Hematopoietic multipotent progenitor cell treated with erythropoietin and hydrocortisone succinate and interleukin-3 and kit ligand, for 6 days (in vitro differentiated cells): ENCODE measurements around the gene RHOBTB3.
"Not testable (repeated sequence)": the region's sequence is repeated elsewhere in the genome, so short reads cannot be mapped to it uniquely, and the experiment has no call there.

Experiments used
- DNase-seq: peaks from one replicate; pipeline ENCODE4 v3.0.0-alpha.2; 2015

Gene RHOBTB3, protein sequence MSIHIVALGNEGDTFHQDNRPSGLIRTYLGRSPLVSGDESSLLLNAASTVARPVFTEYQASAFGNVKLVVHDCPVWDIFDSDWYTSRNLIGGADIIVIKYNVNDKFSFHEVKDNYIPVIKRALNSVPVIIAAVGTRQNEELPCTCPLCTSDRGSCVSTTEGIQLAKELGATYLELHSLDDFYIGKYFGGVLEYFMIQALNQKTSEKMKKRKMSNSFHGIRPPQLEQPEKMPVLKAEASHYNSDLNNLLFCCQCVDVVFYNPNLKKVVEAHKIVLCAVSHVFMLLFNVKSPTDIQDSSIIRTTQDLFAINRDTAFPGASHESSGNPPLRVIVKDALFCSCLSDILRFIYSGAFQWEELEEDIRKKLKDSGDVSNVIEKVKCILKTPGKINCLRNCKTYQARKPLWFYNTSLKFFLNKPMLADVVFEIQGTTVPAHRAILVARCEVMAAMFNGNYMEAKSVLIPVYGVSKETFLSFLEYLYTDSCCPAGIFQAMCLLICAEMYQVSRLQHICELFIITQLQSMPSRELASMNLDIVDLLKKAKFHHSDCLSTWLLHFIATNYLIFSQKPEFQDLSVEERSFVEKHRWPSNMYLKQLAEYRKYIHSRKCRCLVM

DNA sequence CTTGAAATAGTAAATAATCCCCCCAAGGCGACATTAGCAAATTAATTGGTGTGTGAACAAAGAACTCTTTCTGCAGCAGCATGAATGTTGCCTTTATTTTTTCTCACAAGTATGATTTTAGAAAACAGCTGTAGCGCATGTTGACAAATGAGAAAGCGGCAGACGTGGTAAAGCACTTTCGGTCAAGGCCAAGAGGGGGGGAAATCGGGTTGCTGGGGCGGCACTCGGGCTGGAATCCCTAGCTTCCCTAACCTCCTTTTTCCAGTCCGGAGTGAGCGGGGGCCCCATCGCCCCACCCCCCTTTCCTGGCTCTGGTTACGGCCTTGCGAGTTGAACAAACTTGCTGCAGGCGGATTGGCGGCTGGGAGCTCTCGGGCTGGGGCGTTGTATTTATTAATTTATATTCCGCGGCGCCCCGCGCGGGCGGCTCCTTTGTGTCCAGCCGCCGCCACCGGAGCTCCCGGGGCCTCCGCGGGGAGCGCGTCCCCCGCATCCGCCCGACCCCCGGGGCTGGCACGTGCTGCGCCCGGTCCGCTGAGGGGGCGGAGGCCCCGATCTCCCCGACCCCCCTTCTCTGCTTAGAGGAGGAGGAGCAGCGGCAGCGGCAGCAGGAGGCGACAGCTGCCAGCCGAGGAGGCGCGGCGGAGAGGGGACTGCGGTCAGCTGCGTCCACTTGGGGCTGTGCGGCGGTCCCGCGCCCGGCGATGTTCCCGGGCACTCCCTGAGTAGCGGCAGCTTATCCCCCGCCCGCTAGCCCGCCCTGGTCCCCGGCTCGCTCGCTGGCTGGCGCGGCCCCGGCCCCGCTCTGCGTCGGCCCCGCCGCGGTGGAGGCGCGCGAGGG lies at the start of gene RHOBTB3:
Gene RHOBTB3, plus strand, starts transcription at position 607 of the 841 bp plus-strand sequence. CDS start 347 bp downstream, outside the sequence.
- peak; percentile 86 for DNase-seq

DNA sequence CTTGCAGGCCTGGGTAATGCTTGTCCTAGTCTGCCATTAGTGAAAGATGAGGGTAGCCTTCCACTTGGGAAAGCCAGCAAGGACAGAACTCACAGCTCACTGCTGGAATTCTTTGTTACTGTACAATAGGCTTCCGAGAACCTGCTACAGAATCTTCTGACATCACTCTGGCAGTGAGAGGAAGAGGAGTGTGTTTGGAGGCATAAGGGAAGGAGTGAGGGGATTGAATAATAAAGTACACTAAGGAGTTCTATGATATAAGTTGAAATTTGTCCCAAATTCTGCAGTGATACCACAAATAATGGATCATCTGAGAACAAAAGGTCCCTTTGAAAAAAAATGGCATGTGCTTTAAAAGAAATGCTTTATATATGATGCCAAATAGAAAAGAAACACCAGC lies 48.2 kb upstream of the RHOBTB3 start, which contains the start of gene SPATA9:
Gene SPATA9, minus strand, starts transcription at position 101 of the 400 bp plus-strand sequence. CDS start 137 bp downstream, outside the sequence.
- DNase-seq, result no peak

DNA sequence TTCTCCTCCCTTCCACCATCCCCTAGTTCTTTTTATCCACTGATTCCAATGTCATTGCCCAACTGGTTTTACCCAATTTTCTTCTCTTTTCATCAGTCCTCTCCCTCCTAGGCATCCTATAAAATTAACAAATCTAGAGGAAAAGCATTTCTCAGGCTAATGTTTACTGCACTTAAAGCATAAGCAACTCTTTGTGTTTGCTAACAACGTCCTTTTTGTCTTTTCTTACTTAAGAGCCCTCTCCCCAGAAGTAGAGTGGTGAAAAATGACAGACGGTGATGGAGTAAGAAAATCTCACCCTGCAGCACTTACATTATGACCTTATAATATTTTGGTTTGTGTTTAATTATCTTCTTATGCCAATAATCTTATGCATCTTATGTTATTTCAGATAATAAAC lies 46.8 kb upstream of the RHOBTB3 start:
- no peak for DNase-seq

DNA sequence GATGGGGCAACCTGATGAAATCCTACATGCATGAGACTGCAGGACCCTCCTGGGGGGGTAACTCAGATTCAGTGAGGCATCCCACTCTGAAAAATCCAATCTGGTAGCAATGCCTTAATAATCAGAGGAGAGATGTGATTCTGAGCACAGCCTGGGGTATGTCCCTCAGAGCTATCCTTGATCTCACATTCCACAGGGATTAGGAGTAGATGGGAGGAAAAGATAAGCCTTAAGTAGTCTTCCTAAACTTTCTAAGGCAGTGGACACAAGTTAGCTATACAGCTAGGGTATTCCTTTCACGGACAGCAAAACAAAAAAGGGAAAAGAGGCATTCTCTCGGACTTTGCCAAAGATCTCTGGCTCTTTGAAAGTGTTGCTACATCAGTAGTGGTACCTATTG lies 44.5 kb upstream of the RHOBTB3 start:
- DNase-seq, result no peak

DNA sequence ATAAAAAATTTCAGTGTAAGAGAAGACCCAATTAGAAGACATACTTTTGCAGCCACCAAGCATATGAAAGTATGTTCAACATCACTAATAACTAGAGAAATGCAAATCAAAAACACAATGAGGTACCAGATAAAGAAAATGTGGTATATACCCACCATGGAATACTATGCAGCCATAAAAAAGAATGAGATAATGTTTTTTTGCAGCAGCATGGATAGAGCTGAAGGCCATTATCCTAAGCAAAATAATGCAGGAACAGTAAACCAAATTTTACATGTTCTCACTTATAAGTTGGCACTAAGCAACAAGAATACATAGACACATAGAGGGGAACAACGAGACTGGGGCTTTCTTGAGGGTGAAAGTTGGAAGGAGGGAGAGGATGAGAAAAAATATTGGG lies 41.5 kb upstream of the RHOBTB3 start:
- DNase-seq, result no peak

DNA sequence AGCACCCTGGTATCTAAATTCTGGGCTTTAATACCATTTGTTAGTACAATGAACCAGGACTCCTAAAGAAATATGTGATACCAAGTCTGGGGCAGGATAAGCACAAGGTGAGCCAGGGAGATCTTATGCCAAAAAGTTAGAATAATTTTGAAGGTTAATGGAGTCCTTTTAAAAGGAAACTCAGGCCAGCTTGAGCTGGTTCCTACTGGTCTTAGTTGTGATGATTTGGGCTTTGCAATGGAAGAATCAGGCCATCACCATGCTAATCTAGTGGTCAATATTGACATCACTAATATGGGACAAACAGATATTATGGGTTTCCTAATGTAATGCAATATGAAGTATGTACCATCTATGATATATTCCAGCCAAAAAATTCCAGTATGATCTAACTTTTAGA lies 40.8 kb upstream of the RHOBTB3 start:
- no peak for DNase-seq

DNA sequence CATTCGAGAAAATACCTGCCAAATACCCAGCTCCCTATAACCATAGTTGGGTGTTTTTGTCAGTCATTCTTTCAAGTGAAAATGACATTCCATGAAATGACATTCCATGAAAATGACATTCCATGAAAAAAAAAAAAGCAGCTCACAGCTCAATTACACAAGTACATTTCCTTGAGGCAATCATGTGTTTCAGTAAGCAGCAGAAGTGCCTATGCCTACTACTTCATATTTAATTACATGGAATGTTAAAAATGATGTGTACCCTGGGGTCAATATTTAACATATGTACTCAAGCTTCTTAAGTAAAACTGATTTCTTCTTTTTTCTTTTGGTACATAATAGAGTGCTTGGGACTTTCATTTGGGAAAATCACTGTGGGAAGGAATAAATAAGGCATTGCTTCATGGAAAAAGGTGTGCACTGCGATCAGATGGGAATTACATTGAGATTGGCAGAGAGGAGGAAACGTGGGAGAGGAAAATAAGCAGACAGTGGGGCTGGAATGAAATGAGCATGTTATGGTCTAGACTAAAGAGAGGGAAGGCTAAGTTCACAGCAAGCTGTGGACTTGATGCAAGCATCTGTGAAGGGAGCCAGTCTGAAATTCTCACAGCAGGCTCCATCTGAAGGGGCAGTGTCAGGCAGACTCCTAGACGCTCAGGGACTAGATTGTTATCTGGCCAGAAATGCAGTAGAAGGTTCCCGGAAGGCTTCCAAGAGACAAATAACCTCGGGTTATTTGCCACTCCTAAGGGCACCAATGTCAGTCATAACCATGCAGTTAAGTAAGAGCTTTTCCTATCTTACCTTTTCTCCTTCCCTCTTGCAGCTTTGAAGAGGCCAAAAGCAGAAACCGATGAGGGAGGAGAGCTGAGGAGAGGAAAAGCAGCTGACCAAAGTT lies 33.1 kb upstream of the RHOBTB3 start:
- no peak for DNase-seq

DNA sequence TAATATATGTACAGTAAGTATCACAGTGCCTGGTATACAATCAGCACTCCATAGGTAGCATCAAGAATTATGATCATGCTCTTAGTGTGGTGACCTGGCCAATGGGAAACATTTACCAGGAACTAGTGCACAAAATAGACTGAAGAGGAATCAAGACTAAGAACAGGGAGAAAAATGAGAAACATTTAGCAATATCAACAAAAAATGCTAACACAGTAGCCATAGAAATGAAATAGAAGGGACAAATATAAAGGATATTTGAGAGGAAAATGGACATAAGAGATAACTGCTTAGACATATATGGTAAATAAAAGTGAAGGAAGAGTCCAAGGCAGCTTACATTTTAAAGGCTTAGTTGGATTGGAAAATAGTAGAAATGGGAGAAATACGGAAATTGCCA lies 31.8 kb upstream of the RHOBTB3 start:
- DNase-seq, result no peak

DNA sequence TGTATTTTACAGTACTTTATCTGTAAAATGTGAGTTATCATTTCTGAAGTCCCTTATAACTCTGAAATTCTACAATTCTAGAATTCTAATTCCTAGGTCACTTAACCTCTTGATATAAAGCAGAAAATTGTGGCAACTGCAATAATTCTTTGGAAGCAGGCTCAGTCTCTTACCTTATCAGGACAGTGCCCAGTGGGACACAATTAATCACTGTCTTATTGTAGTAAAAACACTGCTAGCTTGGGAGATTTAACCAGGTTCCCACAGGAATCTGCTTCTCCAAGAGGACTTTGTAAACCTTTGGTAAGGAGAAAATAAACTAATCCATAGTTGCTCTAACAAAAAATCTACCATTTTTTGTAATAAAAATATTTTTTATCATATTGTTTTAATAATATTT lies 30.1 kb upstream of the RHOBTB3 start:
- no peak for DNase-seq

DNA sequence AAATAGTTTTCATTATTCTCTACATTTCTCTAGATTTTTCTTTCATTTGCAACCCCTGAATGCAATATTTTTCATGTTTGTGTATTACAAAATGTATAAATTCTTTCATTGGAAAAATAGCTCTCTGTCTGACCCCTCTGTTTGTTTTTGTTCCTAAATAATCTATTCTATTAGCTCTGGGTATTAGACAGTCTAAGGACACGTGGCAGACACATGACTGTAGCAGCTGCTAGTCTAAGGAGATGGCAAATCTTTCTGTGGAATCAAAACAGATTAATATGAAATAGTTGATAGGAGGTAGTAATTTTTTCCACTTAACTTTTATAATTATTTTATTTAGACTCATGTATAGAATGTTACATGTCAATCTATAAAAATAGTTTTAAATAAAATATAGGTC lies 27.0 kb upstream of the RHOBTB3 start:
- DNase-seq, result no peak

DNA sequence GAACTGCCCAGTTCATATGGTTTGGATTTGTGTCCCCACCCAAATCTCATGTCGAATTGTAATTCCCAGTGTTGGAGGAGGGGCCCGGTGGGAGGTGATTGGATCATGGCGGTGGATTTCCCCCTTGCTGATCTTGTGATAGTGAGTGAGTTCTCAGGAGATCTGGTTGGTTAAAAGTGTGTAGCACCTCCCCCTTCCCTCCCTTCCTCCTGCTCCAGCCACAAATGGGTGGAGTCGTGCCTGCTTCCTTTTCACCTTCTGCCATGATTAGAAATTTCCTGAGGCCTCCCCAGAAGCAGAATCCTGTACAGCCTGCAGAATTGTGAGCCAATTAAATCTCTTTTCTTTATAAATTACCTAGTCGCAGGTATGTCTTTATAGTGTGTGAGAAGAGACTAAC lies 24.9 kb upstream of the RHOBTB3 start:
- DNase-seq, result not testable (repeated sequence)

DNA sequence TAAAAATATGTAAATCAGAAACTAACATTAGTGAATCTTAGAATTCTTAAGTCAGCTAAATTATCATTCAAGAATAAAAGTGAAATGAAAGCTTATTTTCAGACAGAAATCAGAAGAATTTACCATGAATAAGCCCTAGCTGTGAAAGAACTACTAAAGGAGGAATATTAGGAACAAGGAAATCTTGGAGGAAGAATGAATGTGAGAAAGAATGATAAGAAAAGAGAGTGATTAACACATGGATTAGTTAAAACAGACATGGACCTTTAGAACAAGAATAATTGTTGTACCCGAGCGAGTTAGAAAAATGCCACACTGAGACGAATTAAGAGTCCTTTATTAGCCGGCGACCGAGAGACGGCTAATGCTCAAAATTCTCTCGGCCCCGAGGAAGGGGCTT lies 24.1 kb upstream of the RHOBTB3 start:
- DNase-seq, result no peak

DNA sequence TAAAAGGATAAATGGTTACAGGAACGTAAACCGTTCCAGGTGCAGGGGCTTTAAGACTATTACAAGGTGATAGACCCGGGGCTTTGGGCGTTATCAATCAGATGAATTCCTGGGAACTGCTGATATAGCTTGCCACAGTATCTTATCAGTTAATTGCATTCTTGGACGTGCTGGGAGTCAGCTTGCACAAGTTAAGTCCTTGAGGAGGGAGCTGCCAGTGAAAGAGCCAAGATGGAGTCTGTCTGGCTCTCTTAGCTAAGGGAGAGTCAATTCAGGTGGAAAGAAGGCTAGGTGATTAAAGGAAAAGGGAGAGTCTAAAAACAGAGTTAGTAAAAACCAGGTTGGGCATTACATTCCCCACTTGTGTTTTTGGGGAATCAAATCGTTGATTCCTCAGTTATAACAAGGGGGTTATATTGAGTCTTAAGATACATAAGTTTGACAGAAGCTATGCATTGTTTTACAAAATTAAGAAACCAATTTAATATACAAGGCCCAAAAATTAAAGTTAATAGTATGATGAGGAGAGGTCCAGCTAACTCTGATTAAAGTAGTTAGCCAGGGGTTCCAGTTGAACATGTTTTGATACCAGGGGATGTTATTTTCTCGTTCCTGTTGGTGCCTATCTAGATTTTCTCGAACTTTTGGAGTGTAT lies 23.5 kb upstream of the RHOBTB3 start:
- DNase-seq, result not testable (repeated sequence)

DNA sequence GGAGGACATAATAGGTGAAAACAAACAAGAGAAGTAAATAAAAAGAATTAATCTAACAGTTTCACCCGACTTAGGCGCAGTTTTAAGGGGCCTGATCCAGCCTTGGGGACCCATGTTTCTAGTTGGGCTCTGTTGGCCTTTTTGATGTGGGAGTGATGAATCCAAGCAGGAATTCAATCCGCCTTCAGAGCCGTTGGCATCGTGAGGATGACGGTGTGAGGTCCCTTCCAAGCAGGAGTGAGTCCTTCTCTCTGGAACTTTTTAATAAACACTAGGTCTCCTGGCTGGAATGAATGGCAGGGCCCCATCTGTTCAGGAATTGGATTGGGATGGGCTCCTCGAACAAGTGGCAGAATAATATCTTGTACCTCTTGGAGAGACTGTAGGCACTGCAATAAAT lies 22.3 kb upstream of the RHOBTB3 start:
- DNase-seq, result no peak

DNA sequence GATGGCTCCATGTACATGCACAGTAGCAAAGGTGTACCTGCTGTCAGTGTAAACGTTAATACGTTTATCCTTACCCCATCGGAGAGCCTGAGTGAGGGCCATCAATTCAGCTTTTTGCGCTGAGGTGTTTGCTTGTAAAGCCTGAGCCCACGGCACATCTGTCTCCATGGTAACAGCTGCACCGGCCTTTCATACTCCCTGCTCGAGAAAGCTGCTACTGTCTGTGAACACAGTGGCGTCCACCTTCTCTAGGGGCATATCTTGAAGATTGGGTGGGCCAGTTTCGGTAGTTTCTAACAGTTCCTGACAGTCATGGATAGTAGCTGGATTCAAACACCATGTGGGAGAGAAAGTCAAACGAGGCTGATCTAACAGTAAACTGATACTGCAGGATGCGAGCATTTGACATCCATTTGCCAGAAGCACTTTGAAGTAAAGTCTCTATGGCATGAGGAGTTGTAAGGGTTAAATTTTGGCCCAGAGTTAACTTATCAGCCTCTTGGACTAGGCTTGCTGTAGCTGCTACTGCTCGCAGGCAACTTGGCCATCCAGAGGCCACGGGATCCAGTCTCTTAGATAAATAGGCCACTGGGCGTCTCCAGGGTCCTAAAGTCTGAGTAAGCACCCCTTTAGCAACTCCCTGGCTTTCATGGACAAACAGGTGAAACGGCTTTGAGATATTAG lies 21.0 kb upstream of the RHOBTB3 start:
- peak; percentile 87 for DNase-seq

DNA sequence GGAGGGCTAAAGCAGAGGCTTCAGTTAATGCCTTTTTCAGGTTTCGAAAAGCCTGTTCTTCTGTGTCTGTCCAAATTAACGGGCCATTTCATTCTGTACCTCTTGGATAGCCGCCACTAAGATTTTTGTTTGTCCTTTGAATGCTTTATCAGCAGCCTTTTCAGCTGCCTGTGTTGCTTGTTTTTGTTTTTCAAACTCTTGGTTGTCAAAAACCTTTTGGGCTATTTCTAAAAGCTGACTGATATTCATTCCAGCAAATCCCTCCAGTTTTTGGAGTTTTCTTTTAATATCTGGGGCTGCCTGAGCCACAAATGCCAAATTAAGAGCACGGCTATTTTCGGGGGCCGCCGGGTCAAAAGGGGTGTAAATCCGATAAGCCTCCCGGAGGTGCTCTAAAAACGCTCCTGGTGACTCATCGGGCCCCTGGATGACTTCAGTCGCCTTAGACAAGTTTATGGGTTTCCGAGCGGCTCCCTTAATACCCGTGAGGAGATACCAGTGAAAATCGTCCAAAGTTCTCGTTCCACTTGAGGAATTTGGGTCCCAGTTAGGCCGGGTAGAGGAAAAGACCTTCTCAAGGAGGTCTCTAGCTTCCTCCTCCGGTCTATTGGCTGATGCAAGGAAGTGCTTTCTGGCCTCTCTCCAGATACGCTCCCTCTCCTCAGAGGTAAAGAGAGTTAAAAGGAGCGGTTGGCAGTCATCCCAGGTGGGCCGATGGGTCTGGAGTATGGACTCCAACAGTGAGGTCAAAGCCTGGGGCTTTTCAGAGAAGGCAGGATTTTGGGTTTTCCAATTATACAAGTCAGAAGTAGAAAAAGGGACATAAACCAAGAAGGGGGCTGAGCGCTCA lies 20.3 kb upstream of the RHOBTB3 start:
- DNase-seq, result not testable (repeated sequence)

DNA sequence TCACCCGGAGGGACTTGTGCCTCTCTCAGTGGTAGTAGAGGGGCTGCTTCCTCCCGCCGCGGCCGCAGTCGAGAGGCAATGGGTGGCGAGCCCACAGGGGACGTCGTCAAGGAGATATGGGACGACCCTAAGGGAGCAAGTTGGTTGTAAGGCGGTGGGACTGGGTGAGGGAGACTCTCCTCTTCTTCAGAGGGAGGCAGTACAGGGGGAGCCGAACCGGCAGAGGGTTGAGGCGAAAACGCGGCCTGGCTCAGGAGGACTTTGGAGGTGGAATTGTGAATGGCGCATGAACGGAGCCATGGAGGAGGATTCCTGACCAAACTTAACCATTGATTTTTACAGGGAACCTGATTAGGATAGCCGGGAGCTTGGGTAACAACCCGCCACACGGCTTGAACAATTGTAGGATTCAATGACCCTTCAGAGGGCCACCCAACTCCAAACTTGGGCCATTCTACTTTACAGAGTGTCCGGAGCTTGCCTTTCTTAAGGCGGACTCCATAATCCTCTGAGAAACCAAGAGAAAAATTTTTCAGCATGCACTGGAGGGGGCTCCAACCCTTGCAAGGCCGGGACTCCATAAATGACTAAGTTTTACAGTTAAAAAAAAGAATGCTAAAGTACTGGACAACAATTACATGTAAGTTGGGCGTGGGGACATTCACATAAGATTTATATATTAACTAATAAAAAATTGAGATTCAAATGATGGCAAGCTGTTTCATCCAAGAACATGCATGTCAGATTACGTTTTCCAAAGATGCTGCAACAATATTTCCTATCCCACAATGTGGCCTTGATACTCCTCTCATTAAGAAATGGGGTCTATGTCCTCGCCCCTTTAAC lies 19.4 kb upstream of the RHOBTB3 start:
- no peak for DNase-seq

DNA sequence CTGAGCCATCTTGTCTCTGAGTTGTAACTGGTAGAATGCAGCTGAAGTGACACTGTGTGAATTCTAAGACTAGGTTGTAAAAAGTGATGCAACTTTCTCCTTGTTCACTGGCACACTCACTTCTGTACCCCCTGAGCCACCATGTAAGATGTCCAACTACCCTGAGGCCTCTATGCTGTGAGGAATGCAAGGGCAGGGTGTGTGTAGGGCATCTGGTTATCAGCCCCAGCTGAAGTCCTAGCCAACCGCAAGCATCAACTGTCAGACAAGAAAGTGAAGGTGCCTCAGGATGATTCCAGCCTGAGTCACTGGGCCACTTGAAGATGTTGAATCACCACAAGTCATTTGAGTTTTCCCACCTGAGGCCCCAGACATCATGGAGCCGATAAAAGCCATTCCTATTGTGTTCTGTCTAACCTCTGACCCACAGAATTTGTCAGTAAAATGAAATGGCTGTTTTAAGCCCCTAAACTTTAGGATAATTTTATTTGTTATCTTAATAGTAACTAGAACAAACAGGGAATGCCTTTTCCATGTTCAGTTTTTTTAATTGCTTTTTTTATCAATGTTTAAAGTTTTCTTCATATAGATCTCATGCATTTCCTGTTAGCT lies 18.7 kb upstream of the RHOBTB3 start:
- DNase-seq, result peak; percentile 97

DNA sequence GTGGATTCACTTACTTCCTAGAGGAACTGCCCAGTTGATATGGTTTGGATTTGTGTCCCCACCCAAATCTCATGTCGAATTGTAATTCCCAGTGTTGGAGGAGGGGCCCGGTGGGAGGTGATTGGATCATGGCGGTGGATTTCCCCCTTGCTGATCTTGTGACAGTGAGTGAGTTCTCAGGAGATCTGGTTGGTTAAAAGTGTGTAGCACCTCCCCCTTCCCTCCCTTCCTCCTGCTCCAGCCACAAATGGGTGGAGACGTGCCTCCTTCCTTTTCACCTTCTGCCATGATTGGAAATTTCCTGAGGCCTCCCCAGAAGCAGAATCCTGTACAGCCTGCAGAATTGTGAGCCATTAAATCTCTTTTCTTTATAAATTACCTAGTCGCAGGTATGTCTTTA lies 17.9 kb upstream of the RHOBTB3 start:
- DNase-seq, result not testable (repeated sequence)
